Liver (tissue), 9 donors: ENCODE measurements around the gene GPATCH2L. TPM values are rescaled to one million over a fixed set of nuclear protein-coding genes. Genes with fewer than 3 reads are reported as not detected.

Experiments
- DNase-seq: peaks from one replicate; pipeline ENCODE4 v3.0.0-alpha.2; 2017; ENCODE audit warnings: low spot score
- H3K27ac ChIP-seq, 2 donors: one replicate each; pipeline ENCODE4 v1.7.0; 2013; ENCODE audit warnings: inconsistent platforms in 2 of 2, low read length in 2 of 2, control low read depth in 1 of 2, low read depth in 1 of 2, mild to moderate bottlenecking in 1 of 2
- H3K27me3 ChIP-seq, 4 donors: one replicate each; pipeline versions ENCODE4 v1.6.1 to v1.7.0; 2013; ENCODE audit warnings: low read length in 3 of 4, inconsistent platforms in 1 of 4, mild to moderate bottlenecking in 1 of 4, moderate library complexity in 1 of 4; ENCODE audit not compliant: control insufficient read depth in 4 of 4, insufficient read depth in 4 of 4
- H3K36me3 ChIP-seq, 4 donors: one replicate each; pipeline versions ENCODE4 v1.6.1 to v1.7.0; 2013; ENCODE audit warnings: low read length in 3 of 4, mild to moderate bottlenecking in 3 of 4, low read depth in 1 of 4, moderate library complexity in 1 of 4; ENCODE audit not compliant: control insufficient read depth in 4 of 4, insufficient read depth in 3 of 4
- H3K4me1 ChIP-seq, 4 donors: one replicate each; pipeline versions ENCODE4 v1.6.1 to v1.7.0; 2013; ENCODE audit warnings: low read length in 3 of 4, mild to moderate bottlenecking in 3 of 4, moderate library complexity in 1 of 4; ENCODE audit not compliant: control insufficient read depth in 4 of 4, insufficient read depth in 4 of 4
- H3K4me3 ChIP-seq, 3 donors: one replicate each; pipeline versions ENCODE4 v1.6.1 to v1.7.0; 2013; ENCODE audit warnings: low read length in 3 of 3, control low read depth in 1 of 3, low read depth in 1 of 3, mild to moderate bottlenecking in 1 of 3
- H3K9ac ChIP-seq, 2 donors: one replicate each; pipeline ENCODE4 v1.7.0; 2013; ENCODE audit warnings: low read length in 2 of 2, mild to moderate bottlenecking in 2 of 2, moderate library complexity in 2 of 2, control low read depth in 1 of 2, low read depth in 1 of 2
- H3K9me3 ChIP-seq, 4 donors: one replicate each; pipeline versions ENCODE4 v1.6.1 to v1.7.0; 2013; ENCODE audit warnings: low read length in 3 of 4; ENCODE audit not compliant: control insufficient read depth in 4 of 4
- EGR1 ChIP-seq, 2 donors: IDR thresholded peaks; 2 replicates each; pipeline ENCODE4 v1.6.1; 2016 to 2018; ENCODE audit warnings: antibody characterized with exemption in 2 of 2, low read depth in 2 of 2
- FOXA1 ChIP-seq: IDR thresholded peaks from 2 replicates; pipeline ENCODE4 v1.6.1; 2016; ENCODE audit warnings: antibody characterized with exemption
- FOXA2 ChIP-seq: IDR thresholded peaks from 2 replicates; pipeline ENCODE4 v1.6.1; 2016; ENCODE audit warnings: antibody characterized with exemption
- GABPA ChIP-seq, 2 donors: IDR thresholded peaks in 1 of 2; conservative IDR thresholded peaks in 1 of 2; 2 replicates each; pipeline ENCODE4 v1.6.1; 2016; ENCODE audit warnings: antibody characterized with exemption in 2 of 2, mild to moderate bottlenecking in 1 of 2, moderate library complexity in 1 of 2
- HNF4A ChIP-seq, 2 donors: conservative IDR thresholded peaks; 2 replicates each; pipeline ENCODE4 v1.6.1; 2016; ENCODE audit warnings: antibody characterized with exemption in 2 of 2, mild to moderate bottlenecking in 2 of 2
- HNF4G ChIP-seq: IDR thresholded peaks from 2 replicates; pipeline ENCODE4 v1.6.1; 2016; ENCODE audit warnings: antibody characterized with exemption
- JUND ChIP-seq, 2 donors: IDR thresholded peaks; 2 replicates each; pipeline ENCODE4 v1.6.1; 2016; ENCODE audit warnings: antibody characterized with exemption in 2 of 2
- RAD21 ChIP-seq, 2 donors: IDR thresholded peaks; 2 replicates each; pipeline ENCODE4 v1.6.1; 2016; ENCODE audit warnings: antibody characterized with exemption in 2 of 2, mild to moderate bottlenecking in 2 of 2
- RXRA ChIP-seq, 2 donors: IDR thresholded peaks; 2 replicates each; pipeline ENCODE4 v1.6.1; 2017 to 2018; ENCODE audit warnings: antibody characterized with exemption in 2 of 2, mild to moderate bottlenecking in 1 of 2
- SP1 ChIP-seq: IDR thresholded peaks from 2 replicates; pipeline ENCODE4 v1.6.1; 2018; ENCODE audit warnings: antibody characterized with exemption, mild to moderate bottlenecking
- TAF1 ChIP-seq: conservative IDR thresholded peaks from 2 replicates; pipeline ENCODE4 v1.6.1; 2016; ENCODE audit warnings: antibody characterized with exemption, mild to moderate bottlenecking
- YY1 ChIP-seq: IDR thresholded peaks from 2 replicates; pipeline ENCODE4 v1.6.1; 2016; ENCODE audit warnings: antibody characterized with exemption, mild to moderate bottlenecking
- WGBS: extraction: QIAGEN DNeasy Blood & Tissue Kit; methylation state at CpG from one replicate; pipeline ENCODE4 v1.1.7; 2013; 5-methylcytosine and 5-hydroxymethylcytosine counted together
- polyA plus RNA-seq, 2 donors: library from polyadenylated mRNA; stranded (reverse) in 1 of 2; unstranded in 1 of 2; fragments of 200-250 nt in 1 of 2; fragments of >200 nt in 1 of 2; fragmentation: Nextera tagmentation in 1 of 2; extraction: Ambion mirVana in 1 of 2; gene quantifications; one replicate each; pipeline versions ENCODE4 v1.2.1 to v1.2.3, GENCODE V29; 2013 to 2015
- total RNA-seq, 2 donors: library from RNA; depleted of rRNA; stranded (reverse); fragments of >200 nt; gene quantifications; one replicate each; pipeline ENCODE4 v1.2.3, GENCODE V29; 2014
- TF ChIP-seq, protein P1 (sequence below): IDR thresholded peaks from 2 replicates; pipeline ENCODE4 v1.6.1; 2016; ENCODE audit warnings: antibody characterized with exemption
- TF ChIP-seq, protein P2 (sequence below): fragments of 150-350 bp; IDR thresholded peaks from 2 replicates; pipeline ENCODE4 v1.5.1; 2017; ENCODE audit warnings: improper control_type of control experiment, low read depth, low read length; ENCODE audit not compliant: missing input control
- TF ChIP-seq, protein P3 (sequence below): IDR thresholded peaks from 2 replicates; pipeline ENCODE4 v1.6.1; 2016; ENCODE audit warnings: antibody characterized with exemption
- TF ChIP-seq, protein P4 (sequence below): IDR thresholded peaks from 2 replicates; pipeline ENCODE4 v1.6.1; 2016; ENCODE audit warnings: antibody characterized with exemption, mild to moderate bottlenecking
- donor health status: healthy.
- donor health status: healthy.
- donor health status: healthy.
- donor health status: healthy.
- donor health status: healthy.

The GPATCH2L gene
- total and polyA plus RNA-seq, 4 donors: 4.5 to 39.5 (median 15.8) TPM

DNA sequence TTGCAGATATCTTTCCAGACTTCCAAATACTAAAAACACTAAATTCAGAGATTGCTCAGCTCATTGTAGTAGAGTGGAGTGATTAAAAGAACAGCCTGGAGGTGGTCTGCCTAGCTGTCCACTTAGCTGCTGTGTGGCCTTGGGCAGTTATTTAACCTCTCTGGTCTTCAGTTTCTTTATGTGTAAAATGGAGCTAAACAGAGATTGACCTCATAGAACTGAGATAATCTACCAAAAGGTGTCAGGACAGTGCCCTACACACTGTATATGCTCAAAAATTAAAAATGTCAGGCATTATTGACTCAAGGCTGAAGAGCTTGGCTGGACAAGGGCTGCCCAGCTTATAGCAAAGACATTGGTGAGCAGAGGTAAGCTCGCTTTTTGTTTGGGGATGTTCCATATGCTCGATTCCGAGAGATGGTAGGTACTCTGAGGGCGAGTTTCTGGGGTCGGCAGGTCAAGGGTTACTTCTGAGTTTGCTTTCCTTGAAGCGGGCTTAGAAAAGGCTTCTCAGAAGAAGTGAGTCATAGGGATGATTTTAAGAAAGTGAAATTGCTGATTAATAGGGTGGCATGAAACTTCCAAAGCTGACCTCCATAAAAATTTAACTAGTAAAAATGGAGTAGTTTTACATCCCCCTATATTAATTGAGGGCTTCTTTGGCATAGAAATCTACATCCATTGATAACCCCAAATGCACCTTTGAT lies 107.5 kb downstream of the GPATCH2L start:
- DNase-seq: no peak
- no peaks in the 10 kb centered on the region for H3K27me3 ChIP-seq
- no peak overlapping the region for H3K27ac ChIP-seq
- TF ChIP-seq, protein P1, sequence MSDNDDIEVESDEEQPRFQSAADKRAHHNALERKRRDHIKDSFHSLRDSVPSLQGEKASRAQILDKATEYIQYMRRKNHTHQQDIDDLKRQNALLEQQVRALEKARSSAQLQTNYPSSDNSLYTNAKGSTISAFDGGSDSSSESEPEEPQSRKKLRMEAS: no peak
- no peak for TF ChIP-seq TAF1
- no peak for TF ChIP-seq SP1
- TF ChIP-seq JUND (IDR thresholded peaks at IDR 0.05): no peak
- no peak for TF ChIP-seq RAD21 (IDR thresholded peaks at IDR 0.05)
- no peak for TF ChIP-seq RXRA (IDR thresholded peaks at IDR 0.05)
- no peak for TF ChIP-seq FOXA2
- TF ChIP-seq YY1: no peak
- TF ChIP-seq, protein P2, sequence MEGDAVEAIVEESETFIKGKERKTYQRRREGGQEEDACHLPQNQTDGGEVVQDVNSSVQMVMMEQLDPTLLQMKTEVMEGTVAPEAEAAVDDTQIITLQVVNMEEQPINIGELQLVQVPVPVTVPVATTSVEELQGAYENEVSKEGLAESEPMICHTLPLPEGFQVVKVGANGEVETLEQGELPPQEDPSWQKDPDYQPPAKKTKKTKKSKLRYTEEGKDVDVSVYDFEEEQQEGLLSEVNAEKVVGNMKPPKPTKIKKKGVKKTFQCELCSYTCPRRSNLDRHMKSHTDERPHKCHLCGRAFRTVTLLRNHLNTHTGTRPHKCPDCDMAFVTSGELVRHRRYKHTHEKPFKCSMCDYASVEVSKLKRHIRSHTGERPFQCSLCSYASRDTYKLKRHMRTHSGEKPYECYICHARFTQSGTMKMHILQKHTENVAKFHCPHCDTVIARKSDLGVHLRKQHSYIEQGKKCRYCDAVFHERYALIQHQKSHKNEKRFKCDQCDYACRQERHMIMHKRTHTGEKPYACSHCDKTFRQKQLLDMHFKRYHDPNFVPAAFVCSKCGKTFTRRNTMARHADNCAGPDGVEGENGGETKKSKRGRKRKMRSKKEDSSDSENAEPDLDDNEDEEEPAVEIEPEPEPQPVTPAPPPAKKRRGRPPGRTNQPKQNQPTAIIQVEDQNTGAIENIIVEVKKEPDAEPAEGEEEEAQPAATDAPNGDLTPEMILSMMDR: no peak
- H3K36me3 ChIP-seq: no peaks in the 10 kb centered on the region
- H3K4me3 ChIP-seq: no peak overlapping the region
- H3K9ac ChIP-seq: no peak overlapping the region
- H3K9me3 ChIP-seq: no peaks in the 10 kb centered on the region
- no peaks in the 10 kb centered on the region for H3K4me1 ChIP-seq
- 91% methylated on average over 6 of the region's 6 CpGs for WGBS

DNA sequence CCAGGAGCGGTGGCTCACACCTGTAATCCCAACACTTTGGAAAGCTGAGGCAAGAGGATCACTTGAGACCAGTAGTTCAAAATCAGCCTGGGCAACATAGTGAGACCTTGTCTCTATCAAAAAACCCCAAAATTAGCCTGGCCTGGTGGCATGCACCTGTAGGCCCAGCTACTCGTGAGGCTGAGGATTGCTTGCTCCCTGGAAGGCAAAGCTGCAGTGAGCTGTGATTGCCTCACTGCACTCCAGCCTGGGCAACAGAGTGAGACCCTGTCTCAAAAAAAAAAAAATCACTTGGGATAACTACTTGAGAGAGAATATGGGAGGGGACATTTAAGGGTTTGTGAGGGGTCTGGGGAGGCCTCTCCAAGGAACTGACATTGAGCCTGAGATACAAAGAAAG lies 109.0 kb downstream of the GPATCH2L start:
- Histone ChIP-seq H3K9ac (no peak overlapping the region), H3K4me3 (no peak overlapping the region), H3K4me1 (no peaks in the 10 kb centered on the region), H3K9me3 (no peaks in the 10 kb centered on the region), H3K27ac (no peak overlapping the region), H3K27me3 (no peaks in the 10 kb centered on the region), H3K36me3 (no peaks in the 10 kb centered on the region)
- DNase-seq: no peak
- 91% methylated on average over 2 of the region's 2 CpGs for WGBS
- TF ChIP-seq HNF4A (conservative IDR thresholded peaks at IDR 0.05) (no peak), YY1 (no peak), HNF4G (no peak), EGR1 (IDR thresholded peaks at IDR 0.05; ENCODE audit: low read depth in 2 of 2) (no peak), SP1 (no peak), FOXA1 (no peak), GABPA (IDR thresholded peaks at IDR 0.05 in 1 of 2, conservative IDR thresholded peaks at IDR 0.05 in 1 of 2) (no peak)
- TF ChIP-seq, protein P1: no peak
- TF ChIP-seq, protein P3, sequence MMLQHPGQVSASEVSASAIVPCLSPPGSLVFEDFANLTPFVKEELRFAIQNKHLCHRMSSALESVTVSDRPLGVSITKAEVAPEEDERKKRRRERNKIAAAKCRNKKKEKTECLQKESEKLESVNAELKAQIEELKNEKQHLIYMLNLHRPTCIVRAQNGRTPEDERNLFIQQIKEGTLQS: no peak
- TF ChIP-seq, protein P4, sequence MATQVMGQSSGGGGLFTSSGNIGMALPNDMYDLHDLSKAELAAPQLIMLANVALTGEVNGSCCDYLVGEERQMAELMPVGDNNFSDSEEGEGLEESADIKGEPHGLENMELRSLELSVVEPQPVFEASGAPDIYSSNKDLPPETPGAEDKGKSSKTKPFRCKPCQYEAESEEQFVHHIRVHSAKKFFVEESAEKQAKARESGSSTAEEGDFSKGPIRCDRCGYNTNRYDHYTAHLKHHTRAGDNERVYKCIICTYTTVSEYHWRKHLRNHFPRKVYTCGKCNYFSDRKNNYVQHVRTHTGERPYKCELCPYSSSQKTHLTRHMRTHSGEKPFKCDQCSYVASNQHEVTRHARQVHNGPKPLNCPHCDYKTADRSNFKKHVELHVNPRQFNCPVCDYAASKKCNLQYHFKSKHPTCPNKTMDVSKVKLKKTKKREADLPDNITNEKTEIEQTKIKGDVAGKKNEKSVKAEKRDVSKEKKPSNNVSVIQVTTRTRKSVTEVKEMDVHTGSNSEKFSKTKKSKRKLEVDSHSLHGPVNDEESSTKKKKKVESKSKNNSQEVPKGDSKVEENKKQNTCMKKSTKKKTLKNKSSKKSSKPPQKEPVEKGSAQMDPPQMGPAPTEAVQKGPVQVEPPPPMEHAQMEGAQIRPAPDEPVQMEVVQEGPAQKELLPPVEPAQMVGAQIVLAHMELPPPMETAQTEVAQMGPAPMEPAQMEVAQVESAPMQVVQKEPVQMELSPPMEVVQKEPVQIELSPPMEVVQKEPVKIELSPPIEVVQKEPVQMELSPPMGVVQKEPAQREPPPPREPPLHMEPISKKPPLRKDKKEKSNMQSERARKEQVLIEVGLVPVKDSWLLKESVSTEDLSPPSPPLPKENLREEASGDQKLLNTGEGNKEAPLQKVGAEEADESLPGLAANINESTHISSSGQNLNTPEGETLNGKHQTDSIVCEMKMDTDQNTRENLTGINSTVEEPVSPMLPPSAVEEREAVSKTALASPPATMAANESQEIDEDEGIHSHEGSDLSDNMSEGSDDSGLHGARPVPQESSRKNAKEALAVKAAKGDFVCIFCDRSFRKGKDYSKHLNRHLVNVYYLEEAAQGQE: no peak
